HepG2 (cell line): ENCODE data around the gene ADAMTS12. TPM values are rescaled to one million over a fixed set of nuclear protein-coding genes. Genes with fewer than 3 reads are reported as not detected.

Experiments
- ATAC-seq: fragments of 200-7000 bp; cut with Tn5 transposase; 3 replicates; pipeline ENCODE4 v1.9.1; 2020; ENCODE audit warnings: mild to moderate bottlenecking, moderate library complexity
- BruUV-seq: library from RNA; stranded (reverse); fragments of 400-500 nt; replicated peaks from 2 replicates; lab custom pipeline; 2021; lab: Mats Ljungman, UMichigan
- CTCF ChIA-PET: fragments of 300-600 bp; formaldehyde crosslinking; extraction: SDS; loops from one replicate; lab custom pipeline; 2021; ENCODE audit warnings: low total read pairs, inconsistent platforms, low intra/inter-chr PET ratio; lab: Yijun Ruan, JAX
- POLR2A ChIA-PET: fragments of 350-600 bp; sonication (Branson Sonifier 250); formaldehyde crosslinking; loops from one replicate; lab custom pipeline; 2020; ENCODE audit warnings: antibody characterized with exemption, inconsistent platforms; lab: Yijun Ruan, JAX
- DNase-seq: peaks from one replicate; pipeline ENCODE4 v3.0.0-alpha.2; 2015; ENCODE audit warnings: low spot score
- FAIRE-seq: peaks from 3 replicates; lab custom pipeline; 2011; peaks lifted over from hg19 to GRCh38; lab: Jason Lieb, UNC
- H2AFZ ChIP-seq: one replicate; pipeline ENCODE4 v1.6.1; 2011; ENCODE audit warnings: low read length, inconsistent platforms
- H3K27ac ChIP-seq: fragments of 300-600 bp; 3 replicates; pipeline ENCODE4 v1.8.0; 2011; ENCODE audit warnings: mixed run types, mild to moderate bottlenecking, mixed read lengths, low read length, inconsistent platforms; ENCODE audit not compliant: insufficient read depth; ENCODE audit errors: extremely low read length
- H3K27me3 ChIP-seq, 2 experiments: fragments of 200-600 bp in 1 of 2; 2 replicates in 1 of 2; 3 replicates in 1 of 2; pipeline versions ENCODE4 v1.6.0 to v1.8.0; 2011; ENCODE audit warnings: low read length in 2 of 2, mild to moderate bottlenecking in 2 of 2, moderate library complexity in 2 of 2, inconsistent platforms in 1 of 2; ENCODE audit not compliant: insufficient read depth in 2 of 2, control insufficient read depth in 1 of 2
- H3K36me3 ChIP-seq, 2 experiments: fragments of 200-600 bp in 1 of 2; replicated peaks in 1 of 2; 2 replicates in 1 of 2; 3 replicates in 1 of 2; pipeline versions ENCODE4 v1.5.1 to v1.8.0; 2011; ENCODE audit warnings: low read length in 2 of 2, inconsistent platforms in 1 of 2; ENCODE audit not compliant: insufficient read depth in 2 of 2, control insufficient read depth in 1 of 2
- H3K4me1 ChIP-seq: 2 replicates; pipeline ENCODE4 v1.5.1; 2012; ENCODE audit warnings: low read length, inconsistent platforms; ENCODE audit not compliant: insufficient read depth
- H3K4me2 ChIP-seq: 2 replicates; pipeline ENCODE4 v1.6.0; 2011; ENCODE audit warnings: low read depth, low read length, inconsistent platforms
- H3K4me3 ChIP-seq, 3 experiments: fragments of 200-600 bp in 1 of 3; sonication (generic), shearing (Covaris generic) in 1 of 3; replicated peaks in 1 of 3; 2 replicates each; pipeline ENCODE4 v1.5.1; 2011 to 2016; ENCODE audit warnings: low read length in 3 of 3, inconsistent platforms in 2 of 3, low read depth in 2 of 3, mild to moderate bottlenecking in 2 of 3, control low read depth in 1 of 3, mixed read lengths in 1 of 3; ENCODE audit not compliant: insufficient read depth in 1 of 3
- H3K79me2 ChIP-seq: one replicate; pipeline ENCODE4 v1.6.1; 2011; ENCODE audit warnings: low read length, inconsistent platforms; ENCODE audit not compliant: insufficient read depth
- H3K9ac ChIP-seq: 2 replicates; pipeline ENCODE4 v1.6.0; 2011; ENCODE audit warnings: mild to moderate bottlenecking, low read depth, low read length, inconsistent platforms; ENCODE audit not compliant: insufficient read depth
- H3K9me3 ChIP-seq: 2 replicates; pipeline ENCODE4 v1.5.1; 2012; ENCODE audit warnings: mild to moderate bottlenecking, low read length
- H4K20me1 ChIP-seq: 2 replicates; pipeline ENCODE4 v1.6.0; 2011; ENCODE audit warnings: inconsistent platforms, mild to moderate bottlenecking, low read length, moderate library complexity; ENCODE audit not compliant: insufficient read depth
- BRCA1 ChIP-seq: sonication (generic); formaldehyde crosslinking; IDR thresholded peaks from 2 replicates; pipeline ENCODE4 v1.4.0; 2020; ENCODE audit warnings: missing genetic modification reagents
- HHEX ChIP-seq: IDR thresholded peaks from 2 replicates; pipeline ENCODE4 v1.6.1; 2016; ENCODE audit warnings: control low read depth
- MIXL1 ChIP-seq: IDR thresholded peaks from 2 replicates; pipeline ENCODE4 v1.6.1; 2016
- MTERF4 ChIP-seq: sonication (generic); formaldehyde crosslinking; IDR thresholded peaks from 2 replicates; pipeline ENCODE4 v1.8.0; 2023; ENCODE audit warnings: mild to moderate bottlenecking, missing genetic modification reagents
- RAD21 ChIP-seq: fragments of 450-650 bp; formaldehyde crosslinking; IDR thresholded peaks from 2 replicates; pipeline ENCODE4 v1.5.0; 2020; ENCODE audit warnings: mild to moderate bottlenecking
- SATB2 ChIP-seq: sonication (generic); formaldehyde crosslinking; IDR thresholded peaks from 2 replicates; pipeline ENCODE4 v1.5.0; 2020; ENCODE audit warnings: missing genetic modification reagents
- SMC3 ChIP-seq: IDR thresholded peaks from 2 replicates; pipeline ENCODE4 v1.6.1; 2011; ENCODE audit warnings: low read length, improper control_type of control experiment
- TAF15 ChIP-seq: fragments of 200-400 bp; formaldehyde crosslinking; IDR thresholded peaks from one replicate; pipeline ENCODE4 v1.6.1; 2018; ENCODE audit warnings: mild to moderate bottlenecking, low read depth, low read length; ENCODE audit not compliant: poor library complexity, severe bottlenecking
- ZBTB8A ChIP-seq: sonication (generic); formaldehyde crosslinking; IDR thresholded peaks from 2 replicates; pipeline ENCODE4 v1.4.0; 2020; ENCODE audit warnings: mild to moderate bottlenecking, low read depth, missing genetic modification reagents, borderline replicate concordance
- ZFP91 ChIP-seq: sonication (generic); formaldehyde crosslinking; IDR thresholded peaks from 2 replicates; pipeline ENCODE4 v1.9.0; 2022; ENCODE audit warnings: missing genetic modification reagents, mild to moderate bottlenecking, borderline replicate concordance
- ZNF143 ChIP-seq: sonication (generic); formaldehyde crosslinking; IDR thresholded peaks from 2 replicates; pipeline ENCODE4 v1.4.0; 2020; ENCODE audit warnings: missing genetic modification reagents
- ZNF549 ChIP-seq: sonication (generic); formaldehyde crosslinking; IDR thresholded peaks from 2 replicates; pipeline ENCODE4 v1.5.0; 2020; ENCODE audit warnings: missing genetic modification reagents
- ZNF577 ChIP-seq: sonication (generic); formaldehyde crosslinking; IDR thresholded peaks from 2 replicates; pipeline ENCODE4 v1.4.0; 2020; ENCODE audit warnings: mild to moderate bottlenecking, low read depth, missing genetic modification reagents, borderline replicate concordance
- ZNF766 ChIP-seq: sonication (generic); formaldehyde crosslinking; IDR thresholded peaks from 2 replicates; pipeline ENCODE4 v1.5.0; 2020; ENCODE audit warnings: missing genetic modification reagents, borderline replicate concordance
- ZNF780A ChIP-seq: sonication (generic); formaldehyde crosslinking; IDR thresholded peaks from 2 replicates; pipeline ENCODE4 v1.8.0; 2022; ENCODE audit warnings: mild to moderate bottlenecking, missing genetic modification reagents, moderate library complexity
- WGBS: methylation state at CpG from one replicate; pipeline ENCODE4 v1.1.6; 2017; ENCODE audit warnings: low lambda C conversion rate; 5-methylcytosine and 5-hydroxymethylcytosine counted together
- in situ Hi-C: cut with HindIII; loops from 2 replicates; pipeline ENCODE4 v1.10.0; 2017; ENCODE audit warnings: low pct_unique_long_range_greater_than_20kb; ENCODE audit not compliant: extremely low pct_ligation_motif_present
- intact Hi-C: fragments of 100-400 bp; cut with micrococcal nuclease; formaldehyde crosslinking; loops from one replicate; pipeline ENCODE4 v1.10.0; 2022; ENCODE audit not compliant: unreplicated experiment
- polyA plus RNA-seq, 8 experiments: library from polyadenylated mRNA; depleted of rRNA in 3 of 8; stranded (reverse) in 7 of 8; unstranded in 1 of 8; fragments of >200 nt; fragmentation: Illumina TruSeq in 4 of 8; extraction: Trizol in 4 of 8; gene quantifications; 2 replicates each; pipeline versions ENCODE4 v1.2.1 to v1.2.3, GENCODE V29; 2011 to 2016; ENCODE audit warnings: low read depth in 4 of 8, missing spikeins in 1 of 8, mixed read lengths in 1 of 8; ENCODE audit not compliant: insufficient read depth in 1 of 8
- total RNA-seq, 5 experiments: library from RNA; depleted of rRNA; stranded (reverse); fragments of >200 nt; fragmentation: Illumina TruSeq; extraction: Trizol; gene quantifications; 2 replicates each; pipeline ENCODE4 v1.2.3, GENCODE V29; 2016; ENCODE audit warnings: low read depth in 1 of 5
- TF ChIP-seq, protein P1 (sequence below): sonication (generic); formaldehyde crosslinking; IDR thresholded peaks from 2 replicates; pipeline ENCODE4 v1.5.0; 2020; ENCODE audit warnings: mild to moderate bottlenecking, missing genetic modification reagents, moderate library complexity

The ADAMTS12 gene
- total and polyA plus RNA-seq, 2 of the 13 experiments (the other 11 are each of a cell fraction or from before 2014, with no cell fraction given) = 0.03 TPM; not detected in 1

- TF ChIP-seq ZNF766 (CRISPR knock-in tag) (no peak), ZNF780A (CRISPR knock-in tag) (no peak), TAF15 (no peak), SATB2 (CRISPR knock-in tag) (no peak), SMC3 (peak; percentile 4; the same call in 1 of the 2 replicates), BRCA1 (CRISPR knock-in tag) (no peak), ZNF549 (CRISPR knock-in tag) (no peak), ZNF143 (no peak), ZBTB8A (CRISPR knock-in tag) (no peak)
- TF ChIP-seq, protein P1, sequence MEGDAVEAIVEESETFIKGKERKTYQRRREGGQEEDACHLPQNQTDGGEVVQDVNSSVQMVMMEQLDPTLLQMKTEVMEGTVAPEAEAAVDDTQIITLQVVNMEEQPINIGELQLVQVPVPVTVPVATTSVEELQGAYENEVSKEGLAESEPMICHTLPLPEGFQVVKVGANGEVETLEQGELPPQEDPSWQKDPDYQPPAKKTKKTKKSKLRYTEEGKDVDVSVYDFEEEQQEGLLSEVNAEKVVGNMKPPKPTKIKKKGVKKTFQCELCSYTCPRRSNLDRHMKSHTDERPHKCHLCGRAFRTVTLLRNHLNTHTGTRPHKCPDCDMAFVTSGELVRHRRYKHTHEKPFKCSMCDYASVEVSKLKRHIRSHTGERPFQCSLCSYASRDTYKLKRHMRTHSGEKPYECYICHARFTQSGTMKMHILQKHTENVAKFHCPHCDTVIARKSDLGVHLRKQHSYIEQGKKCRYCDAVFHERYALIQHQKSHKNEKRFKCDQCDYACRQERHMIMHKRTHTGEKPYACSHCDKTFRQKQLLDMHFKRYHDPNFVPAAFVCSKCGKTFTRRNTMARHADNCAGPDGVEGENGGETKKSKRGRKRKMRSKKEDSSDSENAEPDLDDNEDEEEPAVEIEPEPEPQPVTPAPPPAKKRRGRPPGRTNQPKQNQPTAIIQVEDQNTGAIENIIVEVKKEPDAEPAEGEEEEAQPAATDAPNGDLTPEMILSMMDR (CRISPR knock-in tag) = peak; percentile 67
These were observed 296.5 kb downstream of the ADAMTS12 start (continued) for GRCh38 chr5:33595303-33595702.

DNA sequence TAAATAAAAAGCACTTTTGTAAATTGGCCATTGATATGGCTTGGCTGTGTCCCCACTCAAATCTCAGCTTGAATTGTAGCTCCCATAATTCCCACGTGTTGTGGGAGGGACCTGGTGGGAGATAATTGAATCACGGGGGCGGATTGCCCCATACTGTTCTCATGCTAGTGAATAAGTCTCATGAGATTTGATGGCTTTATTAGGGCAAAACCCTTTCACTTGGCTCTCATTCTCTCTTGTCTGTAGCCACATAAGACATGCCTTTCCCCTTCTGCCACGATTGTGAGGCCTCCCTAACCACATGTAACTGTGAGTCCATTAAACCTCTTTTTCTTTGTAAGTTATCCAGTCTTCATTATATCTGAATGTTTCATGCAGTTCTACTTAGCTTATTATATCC lies 297.8 kb downstream of the ADAMTS12 start:
- no peak overlapping the region for H3K4me2 ChIP-seq
- intact Hi-C loops = no loop called here
- no peaks in the 10 kb centered on the region for H3K79me2 ChIP-seq
- FAIRE-seq (no peak), ATAC-seq (no peak)
- CTCF ChIA-PET = no interaction called here
- TF ChIP-seq MTERF4 (CRISPR knock-in tag) = no peak
- no peak for TF ChIP-seq HHEX (CRISPR knock-in tag)
- TF ChIP-seq ZFP91 (CRISPR knock-in tag) = no peak
- TF ChIP-seq MIXL1 (CRISPR knock-in tag) = no peak
- TF ChIP-seq ZNF577 (CRISPR knock-in tag) = no peak
- TF ChIP-seq BRCA1 (CRISPR knock-in tag) = no peak
- TF ChIP-seq RAD21 (CRISPR knock-in tag) = no peak
- TF ChIP-seq, all 625 proteins: peak for 0
- Histone ChIP-seq H3K9me3 (no peaks in the 10 kb centered on the region), H3K27ac (no peak overlapping the region), H3K9ac (no peak overlapping the region), H4K20me1 (no peaks in the 10 kb centered on the region), H3K27me3 (no peaks in the 10 kb centered on the region), H3K36me3 (no peaks in the 10 kb centered on the region), H3K4me3 (no peak overlapping the region), H3K4me1 (no peaks in the 10 kb centered on the region), H2AFZ (no peak overlapping the region)
- no peak for DNase-seq
- POLR2A ChIA-PET = no interaction called here
- WGBS = 23% methylated on average over 4 of the region's 4 CpGs
- in situ Hi-C loops = no loop called here
- BruUV-seq = no TSS peak
